Suppressor macrophage (primary cell): Measurements from ENCODE around the gene PHPT1.
"Not testable (repeated sequence)": the region's sequence is repeated elsewhere in the genome, so short reads cannot be mapped to it uniquely, and the experiment has no call there.

ENCODE experiments used
- DNase-seq, 4 experiments: peaks; one replicate each; pipeline ENCODE4 v3.0.0-alpha.2; 2020 to 2022

Gene PHPT1

GRCh38 chr9:136837146-136837855 lies 11.9 kb upstream of the PHPT1 start:
- no peak for DNase-seq

DNA sequence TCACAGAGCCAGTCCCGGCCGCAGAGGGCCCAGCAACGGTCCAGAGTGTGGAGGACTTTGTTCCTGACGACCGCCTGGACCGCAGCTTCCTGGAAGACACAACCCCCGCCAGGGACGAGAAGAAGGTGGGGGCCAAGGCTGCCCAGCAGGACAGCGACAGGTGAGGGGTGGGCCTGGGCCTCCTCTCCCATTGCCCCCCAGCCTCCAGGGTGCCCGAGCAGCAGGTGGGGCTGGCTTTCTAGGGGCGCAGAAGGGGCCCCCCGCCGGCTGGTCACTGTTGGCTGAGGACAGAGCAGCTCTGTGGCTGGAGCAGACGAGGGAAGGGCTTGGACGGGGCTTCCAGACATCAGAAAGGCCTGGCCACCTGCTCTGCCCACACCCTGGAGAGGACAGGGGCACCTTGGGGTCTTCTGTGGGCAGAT lies 11.3 kb upstream of the PHPT1 start:
- not testable (repeated sequence) for DNase-seq

GRCh38 chr9:136838314-136839228 lies 10.6 kb upstream of the PHPT1 start:
- no peak for DNase-seq

- DNase-seq = no peak
These were observed 9.7 kb upstream of the PHPT1 start for GRCh38 chr9:136839229-136840139.

GRCh38 chr9:136840140-136840876 lies 8.9 kb upstream of the PHPT1 start:
- DNase-seq = no peak

DNA sequence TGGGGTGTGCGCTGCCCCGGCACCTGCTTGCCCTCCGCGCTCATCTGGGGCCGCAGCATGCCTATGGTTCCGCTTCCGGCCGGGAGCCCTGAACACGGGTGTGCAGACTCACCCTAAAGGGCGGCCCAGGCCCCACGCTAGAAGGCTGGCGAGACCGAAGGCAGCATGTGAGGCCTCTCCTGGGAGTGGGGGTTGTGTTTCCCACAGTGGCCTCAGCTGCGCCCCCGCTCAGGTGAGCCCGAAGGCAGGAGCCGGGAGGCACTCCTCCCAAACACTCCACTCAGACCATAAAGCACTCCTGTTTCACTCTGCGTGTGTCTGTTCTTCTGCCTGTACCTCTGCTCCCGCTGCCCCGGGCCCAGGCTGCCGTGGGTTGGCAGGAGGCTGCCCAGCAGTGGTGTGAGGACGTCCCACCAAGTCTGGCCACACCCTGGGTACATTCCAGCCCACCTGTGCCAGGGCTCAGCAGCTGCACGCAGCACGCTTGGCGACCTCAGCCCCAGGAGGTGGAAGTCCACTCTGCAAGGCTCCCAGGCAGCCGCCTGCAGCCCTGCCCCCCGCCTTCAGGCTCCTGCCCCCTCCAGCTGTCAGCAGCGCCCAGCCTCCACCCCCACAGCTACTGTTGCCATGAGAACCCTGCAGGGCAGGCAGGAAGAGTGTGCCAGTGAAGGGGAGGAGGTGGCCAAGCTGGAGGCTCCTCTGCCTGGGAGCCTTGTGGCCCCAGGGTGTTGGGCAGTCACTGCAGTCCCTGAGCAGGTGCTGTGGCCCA lies 8.1 kb upstream of the PHPT1 start:
- peak in 3 of 4 experiments; percentile 40 to 59 (median 42) for DNase-seq

DNA sequence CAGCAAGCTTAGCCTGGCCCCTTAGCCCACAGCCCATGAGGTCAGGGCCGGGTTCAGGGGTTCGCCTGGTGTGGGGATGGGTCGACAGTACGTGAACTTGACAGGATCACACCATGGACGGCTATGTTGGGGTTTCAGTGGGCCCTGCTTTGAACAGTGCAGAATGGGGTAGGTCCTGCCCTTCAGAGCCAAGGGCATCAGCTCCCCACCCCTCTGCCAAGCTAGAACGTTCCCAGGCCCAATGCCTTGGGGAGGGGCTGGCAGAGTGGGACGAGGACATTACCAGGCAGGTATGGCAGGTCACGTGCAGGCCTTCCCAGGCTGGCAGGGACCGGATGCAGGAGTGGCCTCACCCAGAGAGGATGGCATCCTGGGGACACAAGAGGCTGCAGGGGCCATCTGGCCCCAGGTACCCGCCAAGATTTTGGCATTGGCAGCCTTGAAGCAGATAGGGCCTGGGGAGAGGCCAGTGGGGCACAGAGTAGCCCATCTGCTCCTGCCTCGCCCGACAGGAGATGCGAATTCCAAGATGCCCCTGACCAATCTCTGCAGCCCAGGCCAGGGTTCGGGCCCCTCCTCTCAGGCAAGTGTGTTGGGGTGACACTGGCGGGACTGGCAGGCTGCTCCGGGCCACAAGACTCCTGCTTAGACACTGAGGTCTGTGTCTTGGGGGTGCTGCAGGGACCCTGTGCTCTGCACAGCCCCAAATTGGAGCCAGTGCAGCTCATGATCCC lies 7.4 kb upstream of the PHPT1 start:
- not testable (repeated sequence) for DNase-seq

GRCh38 chr9:136842380-136842948 lies 6.7 kb upstream of the PHPT1 start, which contains the start of gene AJM1:
Gene AJM1, plus strand, starts transcription at chr9:136842478. Its CDS starts 1,937 bp downstream, at chr9:136844415.
- peak; percentile 82 to 89 (median 84) for DNase-seq

DNA sequence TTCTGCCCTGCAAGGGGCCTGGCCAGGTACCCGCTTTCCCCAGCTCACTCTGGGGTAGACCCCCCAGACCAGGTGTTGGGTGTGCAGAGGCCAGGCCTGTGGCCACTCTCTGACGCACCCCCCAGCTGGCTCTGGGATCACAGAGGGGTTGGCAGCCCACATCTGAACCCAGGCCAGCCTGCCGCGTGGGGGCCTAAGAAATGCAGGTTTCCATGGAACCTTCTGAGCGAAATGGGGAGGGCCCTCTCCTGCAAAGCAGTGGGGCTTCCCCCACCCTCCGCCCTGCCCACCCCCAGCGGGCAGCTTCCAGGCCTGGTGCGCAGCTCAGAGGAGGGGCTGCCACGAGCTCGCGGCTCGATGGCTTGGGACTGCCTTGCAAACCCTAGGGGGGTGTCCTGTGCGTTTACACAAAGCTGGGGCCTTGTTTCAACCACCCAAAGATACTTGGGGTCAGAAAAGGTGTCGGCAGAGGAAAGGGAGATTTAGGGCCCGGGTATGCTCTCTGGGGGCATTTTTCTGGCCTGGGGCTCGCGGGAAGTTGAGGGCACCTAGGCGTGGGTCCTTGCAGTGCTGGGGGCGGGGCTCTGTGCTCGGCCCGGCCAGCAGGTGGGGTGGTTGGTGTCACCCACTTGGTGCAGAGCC lies 5.9 kb upstream of the PHPT1 start:
- not testable (repeated sequence) for DNase-seq

DNA sequence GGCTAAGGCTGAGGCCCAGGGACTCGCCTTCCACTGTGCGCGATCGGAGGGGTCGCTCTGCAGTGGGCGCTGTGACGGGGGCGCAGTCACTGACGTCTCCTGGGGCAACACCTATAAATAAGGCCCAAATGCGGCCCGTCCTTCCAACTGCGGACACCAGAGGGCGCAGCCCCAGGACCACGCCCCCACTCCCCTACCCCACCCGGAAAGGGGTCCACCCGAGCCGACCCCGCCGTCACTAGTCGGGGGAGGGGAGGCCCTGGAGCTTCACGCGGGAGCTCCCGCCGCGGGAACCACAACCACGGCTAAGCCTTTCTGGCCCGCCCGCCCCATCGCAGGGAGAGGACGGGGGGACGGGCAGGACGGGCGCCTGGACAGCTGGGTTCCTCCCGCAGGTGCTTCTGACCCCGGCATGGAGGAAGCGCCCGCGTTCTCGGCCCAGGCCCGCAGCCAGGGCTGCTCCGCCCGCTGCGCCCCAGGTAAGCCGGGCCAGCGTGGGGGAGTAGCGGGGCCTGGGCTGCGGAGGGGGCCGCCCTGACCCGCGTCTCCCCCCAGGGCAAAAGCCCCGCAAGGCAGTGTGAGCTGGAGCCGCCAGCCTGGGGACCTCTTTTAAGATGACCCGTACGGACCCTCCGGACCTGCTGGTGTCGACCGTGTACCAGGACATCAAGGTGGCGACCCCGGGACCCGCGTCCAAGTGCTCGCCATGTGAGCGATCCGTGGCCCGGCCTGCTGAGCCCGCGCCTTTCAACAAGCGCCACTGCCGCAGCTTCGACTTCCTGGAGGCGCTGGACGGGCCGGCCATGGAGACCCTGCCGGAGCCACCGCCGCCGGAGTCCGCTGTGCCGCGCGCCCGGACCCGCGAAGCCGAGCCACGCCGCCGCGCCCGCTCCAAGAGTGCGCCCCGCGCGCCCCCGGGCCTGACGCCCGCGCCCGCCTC lies 5.1 kb upstream of the PHPT1 start:
- DNase-seq = peak in 3 of 4 experiments; percentile 43 to 65 (median 44)

GRCh38 chr9:136844761-136845464 lies 4.3 kb upstream of the PHPT1 start:
- DNase-seq = peak in 1 of 4 experiments; percentile 30

- no peak for DNase-seq
These were observed 3.5 kb upstream of the PHPT1 start for GRCh38 chr9:136845465-136846260.

DNA sequence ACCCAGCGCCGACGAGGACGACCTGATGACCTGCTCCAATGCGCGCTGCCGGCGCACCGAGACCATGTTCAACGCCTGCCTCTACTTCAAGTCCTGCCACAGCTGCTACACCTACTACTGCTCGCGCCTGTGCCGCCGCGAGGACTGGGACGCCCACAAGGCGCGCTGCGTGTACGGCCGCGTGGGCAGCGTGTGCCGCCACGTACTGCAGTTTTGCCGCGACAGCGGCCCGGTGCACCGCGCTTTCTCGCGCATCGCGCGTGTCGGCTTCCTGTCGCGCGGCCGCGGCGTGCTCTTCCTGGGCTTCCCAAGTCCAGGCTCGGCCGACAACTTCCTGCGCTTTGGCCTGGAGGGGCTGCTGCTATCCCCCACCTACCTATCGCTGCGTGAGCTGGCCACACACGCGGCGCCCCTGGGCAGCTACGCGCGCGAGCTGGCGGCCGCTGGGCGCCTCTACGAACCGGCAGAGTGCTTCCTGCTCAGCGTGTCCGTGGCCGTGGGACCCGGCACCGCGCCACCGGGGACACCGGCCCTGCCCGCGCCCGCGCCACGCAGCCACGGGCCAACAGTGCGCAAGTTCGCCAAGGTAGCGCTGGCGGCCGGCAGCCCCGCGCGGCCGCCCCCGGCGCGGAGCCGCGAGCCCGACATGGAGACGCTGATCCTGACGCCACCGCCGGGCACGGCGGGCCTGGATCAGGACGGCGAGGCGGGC lies 2.7 kb upstream of the PHPT1 start:
- DNase-seq = peak in 2 of 4 experiments; percentile 17 to 45

DNA sequence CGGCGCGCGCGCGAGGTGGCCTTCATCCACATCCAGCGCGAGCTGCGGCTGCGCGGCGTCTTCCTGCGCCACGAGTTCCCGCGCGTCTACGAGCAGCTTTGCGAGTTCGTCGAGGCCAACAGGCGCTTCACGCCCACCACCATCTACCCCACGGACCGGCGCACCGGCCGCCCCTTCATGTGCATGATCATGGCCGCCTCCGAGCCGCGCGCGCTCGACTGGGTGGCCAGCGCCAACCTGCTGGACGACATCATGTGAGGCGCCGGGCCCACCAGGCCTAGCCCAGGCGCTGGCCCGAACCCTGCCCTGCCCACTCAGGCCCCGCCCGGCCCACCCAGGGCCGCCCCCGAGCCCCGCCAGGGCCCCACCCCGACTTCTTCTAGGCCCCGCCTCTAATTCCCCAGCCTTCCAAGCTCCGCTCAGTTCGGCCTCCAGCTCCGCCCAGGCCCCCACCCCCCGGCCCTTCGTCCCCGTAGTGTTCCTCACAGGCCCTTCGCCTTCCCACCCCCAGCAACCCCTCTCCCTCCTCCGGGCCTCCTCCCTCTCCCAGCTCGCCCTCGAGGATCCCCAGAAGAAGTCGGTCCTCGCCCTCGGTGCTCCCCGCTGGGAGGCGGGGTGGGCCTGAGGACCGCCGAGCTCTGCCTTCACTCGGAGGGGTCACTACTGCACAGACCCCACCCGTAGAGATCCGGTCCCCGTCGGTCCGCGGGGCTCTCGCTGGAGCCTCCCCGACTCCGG lies 2.0 kb upstream of the PHPT1 start:
- peak; percentile 30 to 70 (median 56) for DNase-seq

DNA sequence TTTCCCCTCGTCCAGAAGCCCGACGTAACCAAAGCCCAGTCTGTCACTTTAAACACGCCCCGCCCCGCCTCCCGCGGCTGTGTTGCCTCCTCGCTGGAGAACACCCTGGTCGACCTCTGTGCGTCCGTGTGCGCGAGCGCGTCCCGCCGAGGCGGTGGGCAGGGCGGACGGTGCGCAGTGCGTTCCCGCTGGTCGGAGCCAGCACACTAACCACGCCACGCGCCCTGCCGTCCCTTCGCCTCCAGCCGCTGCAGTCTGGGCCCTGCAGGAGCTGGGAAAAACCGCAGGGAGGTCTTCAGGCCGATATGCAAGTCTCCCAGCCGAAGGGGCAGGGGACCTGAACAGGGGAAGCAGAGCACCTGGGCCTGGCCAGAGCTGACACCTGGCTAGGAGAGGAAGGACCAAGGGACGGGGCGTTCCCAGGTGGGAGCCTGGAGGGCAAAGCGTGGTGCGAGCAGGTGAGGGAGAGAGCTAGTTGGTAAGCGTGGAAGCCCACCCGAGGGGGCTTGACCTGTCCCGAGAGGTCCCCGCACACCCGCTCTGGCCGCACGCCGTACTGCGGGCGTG lies 1.3 kb upstream of the PHPT1 start:
- peak; percentile 89 to 97 (median 93) for DNase-seq
